ENCODE data around the gene PSMA7. TPM values are rescaled to one million over a fixed set of nuclear protein-coding genes. Genes with fewer than 3 reads are reported as not detected.
A peak's percentile ranks its signal among the peaks of the same experiment; 100 is the strongest.

Gene PSMA7
- total RNA-seq, 1 experiment from 2014 or later: 332 TPM

- no peak overlapping the region for H3K27ac ChIP-seq (ENCODE audit: insufficient read length, low read depth, low read length)
- Mint-ChIP-seq H3K27me3 (ENCODE audit: low read depth) (no peaks in the 10 kb centered on the region), H3K4me3 (no peak overlapping the region), H3K36me3 (ENCODE audit: insufficient read depth in 1 of 3, low read depth in 3 of 3) (peaks cover 24 to 57% (median 47%) of the 10 kb centered on the region in 3 experiments), H3K9me3 (no peaks in the 10 kb centered on the region; a peak in 1 of 5 replicates), H3K27ac (peak overlapping the region in 1 of 3 experiments; percentile 34; a peak in 1 of 7 replicates), H3K4me1 (peaks cover 5 to 7% of the 10 kb centered on the region in 2 experiments)
- peaks cover 6% of the 10 kb centered on the region; the same call in 1 of the 2 replicates for H3K79me2 ChIP-seq (ENCODE audit: insufficient read depth, low read length)
- no peak overlapping the region for H4K5ac ChIP-seq (ENCODE audit: insufficient read length, low read depth, low read length)
- no peak overlapping the region for H3K56ac ChIP-seq (ENCODE audit: insufficient read length, low read depth, low read length)
- H2BK120ac ChIP-seq (ENCODE audit: low read depth, low read length, poor library complexity, severe bottlenecking): no peak overlapping the region
- H3K4ac ChIP-seq (ENCODE audit: low read depth, low read length): no peak overlapping the region
- WGBS (ENCODE audit: extremely low coverage, insufficient read length, low lambda C conversion rate): no CpG with 5 or more reads among the region's 17 CpGs
- no peak overlapping the region for H4K8ac ChIP-seq (replicated peaks; ENCODE audit: insufficient read length, low read depth, low read length)
- H2BK20ac ChIP-seq (ENCODE audit: low read depth, low read length, poor library complexity, severe bottlenecking): no peak overlapping the region
- no peak for DNase-seq
- no peak overlapping the region for H3K9ac ChIP-seq (ENCODE audit: extremely low read depth, insufficient read length, low read length)
- no peaks in the 10 kb centered on the region for H3K4me1 ChIP-seq (ENCODE audit: insufficient read depth, low read length)
- no peak overlapping the region for H2BK5ac ChIP-seq (ENCODE audit: insufficient read length, low read length)
- no peaks in the 10 kb centered on the region for H3K27me3 ChIP-seq (ENCODE audit: insufficient read depth, low read length)
- H3K14ac ChIP-seq (ENCODE audit: insufficient read depth, low read length): no peak overlapping the region
- H3K79me1 ChIP-seq (ENCODE audit: insufficient read depth, low read depth, low read length, poor library complexity, severe bottlenecking): no peaks in the 10 kb centered on the region
- H2AK5ac ChIP-seq (ENCODE audit: insufficient read length, low read length): no peak overlapping the region
- H2AFZ ChIP-seq (ENCODE audit: low read length): no peak overlapping the region
- H2BK12ac ChIP-seq (ENCODE audit: insufficient read length, low read depth, low read length): no peak overlapping the region
- H4K20me1 ChIP-seq (ENCODE audit: control insufficient read depth, insufficient read depth, insufficient read length): no peaks in the 10 kb centered on the region
- H4K91ac ChIP-seq (ENCODE audit: insufficient read length, low read depth, low read length): no peak overlapping the region
- H3T11ph ChIP-seq (ENCODE audit: low read length): no peak overlapping the region
- H3K4me2 ChIP-seq (ENCODE audit: insufficient read depth, insufficient read length, low read length): no peak overlapping the region
- no peaks in the 10 kb centered on the region for H3K9me3 ChIP-seq (ENCODE audit: control insufficient read depth, low read depth, low read length)
- no peak for TF ChIP-seq CTCF (conservative IDR thresholded peaks at IDR 0.05)
- no peak overlapping the region for H3K23ac ChIP-seq (ENCODE audit: insufficient read length, low read depth, low read length)
- H3K18ac ChIP-seq (ENCODE audit: insufficient read length, low read depth, low read length): no peak overlapping the region
- H2BK15ac ChIP-seq (ENCODE audit: low read depth, low read length): no peak overlapping the region
- H3K23me2 ChIP-seq (ENCODE audit: insufficient read length, low read depth, low read length, poor library complexity, severe bottlenecking): no peaks in the 10 kb centered on the region
Measured at GRCh38 chr20:62160876-62161275, 17.7 kb upstream of the PSMA7 start.
